ENCODE results near the gene CKAP4.

DNA sequence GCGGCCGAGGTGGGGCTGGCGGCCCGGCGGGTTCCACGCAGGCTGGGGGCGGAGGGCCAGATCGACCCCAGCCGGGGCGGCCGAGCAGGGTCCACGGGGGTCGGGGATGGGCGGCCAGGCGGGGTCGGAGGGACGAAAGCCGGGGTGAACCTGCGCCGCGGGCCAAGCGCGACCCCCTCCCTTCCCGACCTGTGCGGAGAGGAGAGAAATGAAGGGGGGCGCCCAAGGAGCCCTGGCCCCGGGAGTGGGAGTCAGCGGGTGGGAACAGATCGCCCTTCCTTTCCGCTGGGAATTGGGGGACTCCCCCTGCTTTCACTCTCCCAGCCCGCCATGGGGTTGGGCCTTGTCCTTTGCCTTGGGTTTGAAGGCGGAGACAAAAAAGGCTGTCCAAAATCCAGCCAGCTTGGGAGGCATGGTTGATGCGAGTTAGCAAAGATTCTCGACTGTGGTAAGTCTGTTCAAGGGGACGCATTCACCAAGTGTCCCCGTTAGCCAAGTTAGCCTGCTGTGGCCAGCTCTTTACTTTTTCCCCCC is 559 bp upstream of the CKAP4 start:
- TF ChIP-seq, protein P1, sequence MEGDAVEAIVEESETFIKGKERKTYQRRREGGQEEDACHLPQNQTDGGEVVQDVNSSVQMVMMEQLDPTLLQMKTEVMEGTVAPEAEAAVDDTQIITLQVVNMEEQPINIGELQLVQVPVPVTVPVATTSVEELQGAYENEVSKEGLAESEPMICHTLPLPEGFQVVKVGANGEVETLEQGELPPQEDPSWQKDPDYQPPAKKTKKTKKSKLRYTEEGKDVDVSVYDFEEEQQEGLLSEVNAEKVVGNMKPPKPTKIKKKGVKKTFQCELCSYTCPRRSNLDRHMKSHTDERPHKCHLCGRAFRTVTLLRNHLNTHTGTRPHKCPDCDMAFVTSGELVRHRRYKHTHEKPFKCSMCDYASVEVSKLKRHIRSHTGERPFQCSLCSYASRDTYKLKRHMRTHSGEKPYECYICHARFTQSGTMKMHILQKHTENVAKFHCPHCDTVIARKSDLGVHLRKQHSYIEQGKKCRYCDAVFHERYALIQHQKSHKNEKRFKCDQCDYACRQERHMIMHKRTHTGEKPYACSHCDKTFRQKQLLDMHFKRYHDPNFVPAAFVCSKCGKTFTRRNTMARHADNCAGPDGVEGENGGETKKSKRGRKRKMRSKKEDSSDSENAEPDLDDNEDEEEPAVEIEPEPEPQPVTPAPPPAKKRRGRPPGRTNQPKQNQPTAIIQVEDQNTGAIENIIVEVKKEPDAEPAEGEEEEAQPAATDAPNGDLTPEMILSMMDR (IDR thresholded peaks at IDR 0.05), result no peak
- TF ChIP-seq POLR2A (IDR thresholded peaks at IDR 0.05), result no peak

Data from Peyer's patch (tissue), 4 donors.